GM12878 (cell line): Measurements from ENCODE around the gene MRPL22. TPM values are rescaled to one million over a fixed set of nuclear protein-coding genes. Genes with fewer than 3 reads are reported as not detected.

Source experiments
- ATAC-seq: fragments of 200-7000 bp; cut with Tn5 transposase; 3 replicates; pipeline ENCODE4 v1.9.1; 2020; ENCODE audit warnings: mild to moderate bottlenecking, moderate library complexity
- BruUV-seq: library from RNA; stranded (reverse); fragments of 400-500 nt; replicated peaks from 2 replicates; lab custom pipeline; 2021; lab: Mats Ljungman, UMichigan
- CTCF ChIA-PET: fragments of 300-600 bp; sonication (Branson Sonifier 250); formaldehyde crosslinking; extraction: SDS; loops from one replicate; lab custom pipeline; 2021; ENCODE audit warnings: inconsistent platforms; lab: Yijun Ruan, JAX
- POLR2A ChIA-PET: fragments of 350-600 bp; formaldehyde crosslinking; extraction: SDS; loops from one replicate; lab custom pipeline; 2021; ENCODE audit warnings: inconsistent platforms; lab: Charles Lee
- RAD21 ChIA-PET: fragments of 300-600 bp; sonication (Branson Sonifier 250); formaldehyde crosslinking; loops from one replicate; lab custom pipeline; 2023; ENCODE audit warnings: antibody characterized with exemption; ENCODE audit not compliant: unreplicated experiment; lab: Charles Lee
- SMC1A ChIA-PET: fragments of 300-600 bp; sonication (Branson Sonifier 250); formaldehyde crosslinking; loops from one replicate; lab custom pipeline; 2023; ENCODE audit not compliant: unreplicated experiment, uncharacterized antibody; lab: Charles Lee
- DNase-seq: peaks from one replicate; pipeline ENCODE4 v3.0.0-alpha.2; 2011; ENCODE audit warnings: low read depth, low spot score
- FAIRE-seq: peaks from 3 replicates; lab custom pipeline; 2011; peaks lifted over from hg19 to GRCh38; lab: Jason Lieb, UNC
- H2AFZ ChIP-seq: 2 replicates; pipeline ENCODE4 v1.6.0; 2011; ENCODE audit warnings: low read depth, low read length, control low read depth; ENCODE audit not compliant: control insufficient read depth
- H3K27ac ChIP-seq: 2 replicates; pipeline ENCODE4 v1.5.1; 2011; ENCODE audit warnings: control low read depth; ENCODE audit not compliant: control insufficient read depth, insufficient read depth
- H3K27me3 ChIP-seq, 2 experiments: replicated peaks in 1 of 2; 2 replicates each; pipeline versions ENCODE4 v1.6.0 to v1.6.1; 2011; ENCODE audit warnings: low read length in 1 of 2; ENCODE audit not compliant: control insufficient read depth in 2 of 2, insufficient read depth in 2 of 2
- H3K36me3 ChIP-seq, 2 experiments: 2 replicates each; pipeline ENCODE4 v1.5.1; 2011; ENCODE audit warnings: low read length in 1 of 2; ENCODE audit not compliant: control insufficient read depth in 2 of 2, insufficient read depth in 2 of 2
- H3K4me1 ChIP-seq: 2 replicates; pipeline ENCODE4 v1.6.1; 2011; ENCODE audit warnings: mild to moderate bottlenecking, low read length, moderate library complexity, mixed read lengths; ENCODE audit not compliant: control insufficient read depth, insufficient read depth
- H3K4me2 ChIP-seq: 2 replicates; pipeline ENCODE4 v1.6.0; 2011; ENCODE audit warnings: control low read depth; ENCODE audit not compliant: control insufficient read depth, insufficient read depth
- H3K4me3 ChIP-seq: fragments of 200-600 bp; sonication (generic); 2 replicates; pipeline ENCODE4 v1.5.1; 2016
- H3K79me2 ChIP-seq: 2 replicates; pipeline ENCODE4 v1.6.0; 2011; ENCODE audit warnings: low read length; ENCODE audit not compliant: control insufficient read depth, insufficient read depth
- H3K9ac ChIP-seq: 2 replicates; pipeline ENCODE4 v1.8.0; 2011; ENCODE audit warnings: low read length, control low read depth, mixed read lengths; ENCODE audit not compliant: control insufficient read depth, insufficient read depth
- H3K9me3 ChIP-seq: replicated peaks from 3 replicates; pipeline ENCODE4 v1.5.1; 2011; ENCODE audit warnings: mild to moderate bottlenecking, low read length; ENCODE audit not compliant: control insufficient read depth, insufficient read depth
- H4K20me1 ChIP-seq: 2 replicates; pipeline ENCODE4 v1.6.0; 2011; ENCODE audit not compliant: control insufficient read depth, insufficient read depth
- ATF2 ChIP-seq: IDR thresholded peaks from 2 replicates; pipeline ENCODE4 v1.6.1; 2012; ENCODE audit warnings: low read length, inconsistent platforms
- E2F4 ChIP-seq: IDR thresholded peaks from 2 replicates; pipeline ENCODE4 v1.6.1; 2012; ENCODE audit warnings: low read depth, low read length, improper control_type of control experiment
- EGR1 ChIP-seq, 2 experiments: IDR thresholded peaks; 1 replicate in 1 of 2; 2 replicates in 1 of 2; pipeline ENCODE4 v1.6.1; 2011 to 2012; ENCODE audit warnings: low read depth in 2 of 2, low read length in 2 of 2, borderline replicate concordance in 1 of 2, mild to moderate bottlenecking in 1 of 2, moderate library complexity in 1 of 2
- FOS ChIP-seq: IDR thresholded peaks from 3 replicates; pipeline ENCODE4 v1.6.1; 2011; ENCODE audit warnings: borderline replicate concordance; ENCODE audit not compliant: insufficient read length; ENCODE audit errors: extremely low read depth
- FOXK2 ChIP-seq: fragments of 450-650 bp; IDR thresholded peaks from 2 replicates; pipeline ENCODE4 v1.6.1; 2017; ENCODE audit warnings: mild to moderate bottlenecking, moderate library complexity
- GABPA ChIP-seq: IDR thresholded peaks from 2 replicates; pipeline ENCODE4 v1.6.1; 2014; ENCODE audit warnings: antibody characterized with exemption, low read depth, mild to moderate bottlenecking, inconsistent platforms
- NFXL1 ChIP-seq: fragments of 450-650 bp; IDR thresholded peaks from 2 replicates; pipeline ENCODE4 v1.6.1; 2017; ENCODE audit warnings: antibody characterized with exemption, mild to moderate bottlenecking, borderline replicate concordance
- NR2F1 ChIP-seq: fragments of 450-650 bp; conservative IDR thresholded peaks from 2 replicates; pipeline ENCODE4 v1.6.1; 2017; ENCODE audit warnings: mild to moderate bottlenecking
- PAX5 ChIP-seq: IDR thresholded peaks from 2 replicates; pipeline ENCODE4 v1.6.1; 2011; ENCODE audit warnings: low read depth, low read length, borderline replicate concordance
- SREBF1 ChIP-seq: IDR thresholded peaks from 2 replicates; pipeline ENCODE4 v1.6.1; 2012; ENCODE audit warnings: mild to moderate bottlenecking, low read length
- STAT3 ChIP-seq: IDR thresholded peaks from 2 replicates; pipeline ENCODE4 v1.6.1; 2011; ENCODE audit warnings: low read depth, low read length, improper control_type of control experiment
- WRNIP1 ChIP-seq: IDR thresholded peaks from 2 replicates; pipeline ENCODE4 v1.6.1; 2011; ENCODE audit warnings: low read depth, low read length, improper control_type of control experiment, borderline replicate concordance
- ZSCAN29 ChIP-seq: fragments of 450-650 bp; IDR thresholded peaks from 2 replicates; pipeline ENCODE4 v1.6.1; 2017; ENCODE audit warnings: mild to moderate bottlenecking, moderate library complexity
- WGBS: methylation state at CpG from one replicate; pipeline ENCODE4 v1.1.6; 2016; ENCODE audit warnings: low lambda C conversion rate; ENCODE audit not compliant: insufficient replicate concordance, insufficient coverage; ENCODE audit errors: missing lambda C conversion rate; 5-methylcytosine and 5-hydroxymethylcytosine counted together
- in situ Hi-C: fragments of 300-500 bp; cut with MboI; formaldehyde crosslinking; loops from 9 replicates; pipeline ENCODE4 v1.14.3; 2018; ENCODE audit warnings: mixed read lengths
- intact Hi-C: fragments of 100-400 bp; cut with micrococcal nuclease; formaldehyde crosslinking; loops from one replicate; pipeline ENCODE4 v1.14.2; 2022; ENCODE audit not compliant: unreplicated experiment
- polyA plus RNA-seq, 11 experiments: library from polyadenylated mRNA; depleted of rRNA in 4 of 11; unstranded in 6 of 11; stranded (reverse) in 5 of 11; fragments of >200 nt; fragmentation: Nextera tagmentation in 4 of 11; fragmentation: Illumina TruSeq in 1 of 11; extraction: Ambion mirVana in 4 of 11; extraction: Trizol in 1 of 11; gene quantifications; 1 replicate in 1 of 11; 2 replicates in 10 of 11; pipeline versions ENCODE4 v1.2.1 to v1.2.3, GENCODE V29; 2011 to 2016; ENCODE audit warnings: inconsistent platforms in 2 of 11, missing spikeins in 2 of 11, low read depth in 1 of 11
- total RNA-seq, 4 experiments: library from RNA; depleted of rRNA in 3 of 4; stranded (reverse); fragments of >200 nt in 3 of 4; fragmentation: Illumina TruSeq in 1 of 4; extraction: Trizol in 1 of 4; gene quantifications; 2 replicates each; pipeline versions ENCODE4 v1.2.1 to v1.2.3, GENCODE V29; 2013 to 2021
- TF ChIP-seq, protein P1 (sequence below): fragments of 150-350 bp; IDR thresholded peaks from 2 replicates; pipeline ENCODE4 v1.6.1; 2016; ENCODE audit warnings: low read depth, low read length

The MRPL22 gene
- total and polyA plus RNA-seq, 10 of the 15 experiments (the other 5 are each of a cell fraction or from before 2014, with no cell fraction given), result 29.7 to 318 (median 93.4) TPM

DNA sequence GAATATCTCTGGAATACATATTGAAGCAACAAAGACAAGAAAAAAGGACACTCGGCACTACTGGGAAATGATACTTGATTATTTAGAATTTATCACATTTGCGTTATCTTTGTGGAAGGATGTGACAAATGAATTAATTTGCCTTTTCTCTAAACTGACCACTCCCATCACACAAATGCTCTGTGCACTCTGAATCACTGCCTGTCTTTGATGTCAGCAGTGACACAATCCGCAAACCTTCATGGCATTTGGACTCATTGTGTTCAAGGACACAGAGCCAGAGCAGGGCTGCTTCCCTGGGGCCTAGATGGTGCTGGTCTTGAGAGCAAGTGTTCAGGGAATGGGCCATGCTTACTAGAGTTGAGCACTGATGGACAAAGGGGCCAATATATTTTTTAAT, 67.8 kb downstream of the MRPL22 start:
- no peaks in the 10 kb centered on the region for H3K36me3 ChIP-seq
- no TSS peak for BruUV-seq
- SMC1A ChIA-PET, result interaction anchor here (0.6 to 1.0 kb wide), 2 partner anchors 358 to 602 kb away, joined by 3 read pairs; no protein-coding TSS in a partner anchor
- TF ChIP-seq WRNIP1 (no peak), FOS (no peak), SREBF1 (no peak), NR2F1 (no peak), STAT3 (no peak), NFXL1 (no peak), ZSCAN29 (no peak), GABPA (no peak)
- FAIRE-seq (no peak), ATAC-seq (no peak), DNase-seq (no peak)
- no peaks in the 10 kb centered on the region for H3K4me1 ChIP-seq
- no peaks in the 10 kb centered on the region for H3K79me2 ChIP-seq
- RAD21 ChIA-PET, result no interaction called here
- no peak overlapping the region for H3K4me3 ChIP-seq
- no peak overlapping the region for H3K9ac ChIP-seq
- intact Hi-C loops, result no loop called here
- CTCF ChIA-PET, result no interaction called here
- no peaks in the 10 kb centered on the region for H4K20me1 ChIP-seq
- POLR2A ChIA-PET, result no interaction called here
- no peak overlapping the region for H3K27ac ChIP-seq
- H3K27me3 ChIP-seq, result no peaks in the 10 kb centered on the region
- no peak overlapping the region for H3K4me2 ChIP-seq
- no peaks in the 10 kb centered on the region; the same call in 2 of the 3 replicates for H3K9me3 ChIP-seq
- in situ Hi-C loops, result no loop called here
- H2AFZ ChIP-seq, result no peak overlapping the region
- 87% methylated on average over 3 of the region's 3 CpGs for WGBS

GRCh38 chr5:155010881-155011280, 70.0 kb downstream of the MRPL22 start:
- DNase-seq (no peak), ATAC-seq (no peak), FAIRE-seq (no peak)
- Histone ChIP-seq H4K20me1 (no peaks in the 10 kb centered on the region), H3K9me3 (no peaks in the 10 kb centered on the region), H3K36me3 (no peaks in the 10 kb centered on the region), H3K27ac (no peak overlapping the region), H2AFZ (no peak overlapping the region), H3K4me3 (no peak overlapping the region), H3K4me1 (no peaks in the 10 kb centered on the region), H3K79me2 (no peaks in the 10 kb centered on the region), H3K4me2 (no peak overlapping the region), H3K9ac (no peak overlapping the region), H3K27me3 (no peaks in the 10 kb centered on the region)
- WGBS, result 40% methylated on average over 3 of the region's 3 CpGs
- CTCF ChIA-PET, result no interaction called here
- intact Hi-C loops (no loop called here), in situ Hi-C loops (no loop called here)
- RAD21 ChIA-PET, result no interaction called here
- BruUV-seq, result no TSS peak
- POLR2A ChIA-PET, result no interaction called here
- SMC1A ChIA-PET, result no interaction called here
- TF ChIP-seq ATF2 (no peak), EGR1 (IDR thresholded peaks at IDR 0.05; ENCODE audit: borderline replicate concordance in 1 of 2, low read depth in 2 of 2, low read length in 2 of 2) (no peak), PAX5 (no peak), E2F4 (no peak), FOXK2 (no peak)
- TF ChIP-seq, protein P1, sequence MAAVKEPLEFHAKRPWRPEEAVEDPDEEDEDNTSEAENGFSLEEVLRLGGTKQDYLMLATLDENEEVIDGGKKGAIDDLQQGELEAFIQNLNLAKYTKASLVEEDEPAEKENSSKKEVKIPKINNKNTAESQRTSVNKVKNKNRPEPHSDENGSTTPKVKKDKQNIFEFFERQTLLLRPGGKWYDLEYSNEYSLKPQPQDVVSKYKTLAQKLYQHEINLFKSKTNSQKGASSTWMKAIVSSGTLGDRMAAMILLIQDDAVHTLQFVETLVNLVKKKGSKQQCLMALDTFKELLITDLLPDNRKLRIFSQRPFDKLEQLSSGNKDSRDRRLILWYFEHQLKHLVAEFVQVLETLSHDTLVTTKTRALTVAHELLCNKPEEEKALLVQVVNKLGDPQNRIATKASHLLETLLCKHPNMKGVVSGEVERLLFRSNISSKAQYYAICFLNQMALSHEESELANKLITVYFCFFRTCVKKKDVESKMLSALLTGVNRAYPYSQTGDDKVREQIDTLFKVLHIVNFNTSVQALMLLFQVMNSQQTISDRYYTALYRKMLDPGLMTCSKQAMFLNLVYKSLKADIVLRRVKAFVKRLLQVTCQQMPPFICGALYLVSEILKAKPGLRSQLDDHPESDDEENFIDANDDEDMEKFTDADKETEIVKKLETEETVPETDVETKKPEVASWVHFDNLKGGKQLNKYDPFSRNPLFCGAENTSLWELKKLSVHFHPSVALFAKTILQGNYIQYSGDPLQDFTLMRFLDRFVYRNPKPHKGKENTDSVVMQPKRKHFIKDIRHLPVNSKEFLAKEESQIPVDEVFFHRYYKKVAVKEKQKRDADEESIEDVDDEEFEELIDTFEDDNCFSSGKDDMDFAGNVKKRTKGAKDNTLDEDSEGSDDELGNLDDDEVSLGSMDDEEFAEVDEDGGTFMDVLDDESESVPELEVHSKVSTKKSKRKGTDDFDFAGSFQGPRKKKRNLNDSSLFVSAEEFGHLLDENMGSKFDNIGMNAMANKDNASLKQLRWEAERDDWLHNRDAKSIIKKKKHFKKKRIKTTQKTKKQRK, result no peak
